ENCODE results near the gene ENDOV.

DNA sequence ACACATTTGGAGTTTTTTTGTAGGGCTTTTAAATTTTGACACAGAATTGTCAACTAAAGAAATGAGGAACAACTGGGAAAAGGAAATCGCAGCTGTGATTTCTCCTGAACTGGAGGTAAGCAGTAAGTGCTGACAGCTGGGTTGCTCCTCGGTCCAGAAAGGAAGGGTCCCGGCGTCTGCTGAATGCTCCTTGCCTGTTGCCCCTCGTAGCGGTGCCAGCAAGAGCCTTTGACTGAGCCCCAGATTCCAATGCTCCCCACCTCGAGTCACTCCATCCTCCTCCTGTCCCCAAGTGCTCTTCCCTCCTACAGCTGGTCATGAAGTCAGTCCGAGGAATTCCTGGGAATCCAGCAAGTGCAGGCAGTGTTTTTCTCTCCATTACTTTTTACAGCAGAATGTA, 32.0 kb upstream of the ENDOV start:
- TF ChIP-seq CTCF (IDR thresholded peaks at IDR 0.05), result no peak
- no peak for TF ChIP-seq POLR2AphosphoS5 (IDR thresholded peaks at IDR 0.05)
- no peak for TF ChIP-seq POLR2A (IDR thresholded peaks at IDR 0.05)

Measured in suprapubic skin (tissue), 4 donors.